CD4-positive, alpha-beta T cell treated with Interleukin-6 for 4 hours (primary cell): Measurements from ENCODE around the gene TNFAIP2.
"Not testable (repeated sequence)": the region's sequence is repeated elsewhere in the genome, so short reads cannot be mapped to it uniquely, and the experiment has no call there.

Experiments
- DNase-seq: peaks from one replicate; pipeline ENCODE4 v3.0.0-alpha.2; 2020; ENCODE audit warnings: mixed read lengths

The TNFAIP2 gene

GRCh38 chr14:103135333-103136260 is 12.3 kb downstream of the TNFAIP2 start:
- DNase-seq = no peak

GRCh38 chr14:103136388-103137271 is 13.4 kb downstream of the TNFAIP2 start:
- no peak for DNase-seq

- DNase-seq = no peak
These were observed 14.5 kb downstream of the TNFAIP2 start for GRCh38 chr14:103137689-103138300.

GRCh38 chr14:103138301-103139131 is 15.3 kb downstream of the TNFAIP2 start:
- DNase-seq = no peak

- no peak for DNase-seq
These were observed 16.1 kb downstream of the TNFAIP2 start for GRCh38 chr14:103139132-103140025.

GRCh38 chr14:103140316-103141109 is 17.3 kb downstream of the TNFAIP2 start:
- DNase-seq = no peak

GRCh38 chr14:103141117-103141796 is 18.0 kb downstream of the TNFAIP2 start:
- DNase-seq = peak; percentile 29

GRCh38 chr14:103142026-103142425 is 18.8 kb downstream of the TNFAIP2 start:
- no peak for DNase-seq

- no peak for DNase-seq
These were observed 19.6 kb downstream of the TNFAIP2 start for GRCh38 chr14:103142721-103143302.

- no peak for DNase-seq
These were observed 20.2 kb downstream of the TNFAIP2 start for GRCh38 chr14:103143506-103143905.

GRCh38 chr14:103144085-103144484 is 20.8 kb downstream of the TNFAIP2 start:
- no peak for DNase-seq

GRCh38 chr14:103146141-103146709 is 23.0 kb downstream of the TNFAIP2 start:
- DNase-seq = no peak

GRCh38 chr14:103149351-103150237 is 26.3 kb downstream of the TNFAIP2 start:
- no peak for DNase-seq

- DNase-seq = no peak
These were observed 28.1 kb downstream of the TNFAIP2 start for GRCh38 chr14:103151270-103151945.

- DNase-seq = no peak
These were observed 31.7 kb downstream of the TNFAIP2 start for GRCh38 chr14:103155010-103155409.

GRCh38 chr14:103155416-103155815 is 32.2 kb downstream of the TNFAIP2 start:
- DNase-seq = not testable (repeated sequence)

GRCh38 chr14:103155826-103156394 is 32.6 kb downstream of the TNFAIP2 start:
- DNase-seq = no peak
